ENCODE results near the gene TNFRSF18.

DNA sequence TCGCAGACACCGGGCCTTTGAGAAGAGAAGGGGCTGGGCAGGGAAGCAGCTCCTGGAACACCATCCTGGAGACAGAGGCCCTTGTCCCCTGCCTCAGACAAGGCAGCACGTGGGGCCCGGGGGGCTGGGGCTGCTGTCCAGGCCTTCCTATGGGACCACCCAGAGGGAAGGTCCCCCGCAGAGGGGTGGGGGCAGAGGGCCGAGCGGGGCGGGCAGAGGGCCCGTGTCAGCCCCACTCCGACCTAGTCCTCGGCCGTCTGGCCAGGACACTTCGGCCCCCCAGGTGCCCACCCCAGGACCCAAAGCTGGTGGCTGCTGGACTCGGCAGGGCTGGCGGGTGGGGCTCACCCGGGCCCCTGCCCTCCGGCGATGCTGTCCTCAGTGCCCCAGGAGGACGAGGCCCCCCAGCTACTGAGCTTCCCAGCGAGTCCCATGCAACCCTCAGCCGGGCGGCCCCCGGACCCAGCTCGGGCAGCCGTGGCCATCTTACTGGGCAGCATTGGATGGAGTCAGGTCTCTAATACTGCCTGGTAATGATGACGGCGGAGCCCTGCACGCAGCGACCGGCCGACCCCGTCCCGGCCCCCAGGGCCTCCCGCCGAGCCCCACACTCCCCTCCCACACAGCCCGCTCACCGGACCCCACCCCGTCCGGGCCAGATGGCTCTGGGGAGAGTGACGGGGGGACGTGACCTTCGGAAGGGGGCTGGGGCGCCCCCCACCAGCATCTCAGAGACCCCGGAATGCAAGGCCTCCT is 39.6 kb downstream of the TNFRSF18 start:
- TF ChIP-seq CTCF (IDR thresholded peaks at IDR 0.05; ENCODE audit: extremely low read depth in 1 of 2, insufficient read depth in 1 of 2, low read depth in 1 of 2, low read length in 2 of 2), result no peak
- TF ChIP-seq GATA2 (IDR thresholded peaks at IDR 0.05; ENCODE audit: insufficient read depth, insufficient read length, low read depth, low read length), result no peak
- TF ChIP-seq EZH2 (IDR thresholded peaks at IDR 0.05; ENCODE audit: borderline replicate concordance, low read depth, low read length, severe bottlenecking), result no peak
- TF ChIP-seq POLR2A (IDR thresholded peaks at IDR 0.05; ENCODE audit: low read depth, low read length), result no peak

All from endothelial cell of umbilical vein (primary cell).